MCF 10A (cell line): ENCODE measurements around the gene ANP32B. TPM values are rescaled to one million over a fixed set of nuclear protein-coding genes. Genes with fewer than 3 reads are reported as not detected.

Source experiments
- BruUV-seq: library from RNA; stranded (reverse); fragments of 400-500 nt; replicated peaks from 2 replicates; lab custom pipeline; 2021; lab: Mats Ljungman, UMichigan
- CTCF ChIA-PET: fragments of 300-600 bp; sonication (Branson Sonifier 250); formaldehyde crosslinking; extraction: SDS; loops from one replicate; lab custom pipeline; 2021; ENCODE audit warnings: antibody characterized with exemption, inconsistent platforms; lab: Yijun Ruan, JAX
- POLR2A ChIA-PET: fragments of 300-600, 350-650 bp; sonication (Branson Sonifier 250); formaldehyde crosslinking; extraction: SDS; loops from one replicate; lab custom pipeline; 2020; ENCODE audit warnings: antibody characterized with exemption, inconsistent platforms; lab: Yijun Ruan, JAX
- DNase-seq: peaks from one replicate; pipeline ENCODE4 v3.0.0-alpha.2; 2018; ENCODE audit not compliant: unreplicated experiment
- H3K27ac Mint-ChIP-seq: one replicate; pipeline ENCODE4 v1.8.0; 2022; ENCODE audit warnings: mild to moderate bottlenecking, low read depth, mixed read lengths; ENCODE audit not compliant: unreplicated experiment
- H3K27me3 Mint-ChIP-seq: one replicate; pipeline ENCODE4 v1.8.0; 2022; ENCODE audit warnings: mixed read lengths; ENCODE audit not compliant: insufficient read depth, unreplicated experiment
- H3K36me3 Mint-ChIP-seq: one replicate; pipeline ENCODE4 v1.8.0; 2022; ENCODE audit warnings: mild to moderate bottlenecking, moderate library complexity, mixed read lengths; ENCODE audit not compliant: insufficient read depth, unreplicated experiment
- H3K4me1 Mint-ChIP-seq: one replicate; pipeline ENCODE4 v1.8.0; 2022; ENCODE audit warnings: mixed read lengths; ENCODE audit not compliant: insufficient read depth, unreplicated experiment
- H3K4me3 Mint-ChIP-seq: one replicate; pipeline ENCODE4 v1.8.0; 2022; ENCODE audit warnings: mild to moderate bottlenecking, moderate library complexity, mixed read lengths; ENCODE audit not compliant: unreplicated experiment
- H3K9me3 Mint-ChIP-seq: one replicate; pipeline ENCODE4 v1.8.0; 2022; ENCODE audit warnings: mixed read lengths; ENCODE audit not compliant: unreplicated experiment
- CTCF ChIP-seq: fragments of 200-600 bp; IDR thresholded peaks from one replicate; pipeline ENCODE4 v1.8.0; 2022; ENCODE audit warnings: antibody characterized with exemption, mild to moderate bottlenecking; ENCODE audit not compliant: unreplicated experiment
- intact Hi-C: fragments of 100-400 bp; cut with micrococcal nuclease; formaldehyde crosslinking; loops from 2 replicates; pipeline ENCODE4 v1.14.1; 2022
- total RNA-seq: library from RNA; stranded (reverse); gene quantifications from 2 replicates; pipeline ENCODE4 v1.2.3, GENCODE V29; 2022

The ANP32B gene
- total RNA-seq, 1 experiment from 2014 or later: 245 TPM

- BruUV-seq: no TSS peak
These were observed 56.5 kb downstream of the ANP32B start for GRCh38 chr9:98039607-98040017.

GRCh38 chr9:98040212-98040611 is 57.1 kb downstream of the ANP32B start:
- H3K36me3 Mint-ChIP-seq: no peaks in the 10 kb centered on the region
- H3K9me3 Mint-ChIP-seq: no peaks in the 10 kb centered on the region
- H3K27ac Mint-ChIP-seq: no peak overlapping the region
- no peak for DNase-seq
- ChIA-PET CTCF (interaction anchor here (0.6 to 0.9 kb wide), 5 partner anchors 11 to 1259 kb away, joined by 3 read pairs; partner anchors contain the start of gene NANS), POLR2A (no interaction called here)
- no peak overlapping the region for H3K4me3 Mint-ChIP-seq
- intact Hi-C loops: no loop called here
- TF ChIP-seq CTCF: no peak
- BruUV-seq: no TSS peak
- peaks cover 17% of the 10 kb centered on the region for H3K4me1 Mint-ChIP-seq
- no peaks in the 10 kb centered on the region for H3K27me3 Mint-ChIP-seq

More at GRCh38 chr9:98039607-98040017, 56.5 kb downstream of the ANP32B start:
- Mint-ChIP-seq H3K4me3 (no peak overlapping the region), H3K27me3 (no peaks in the 10 kb centered on the region), H3K27ac (no peak overlapping the region), H3K4me1 (peaks cover 23% of the 10 kb centered on the region), H3K36me3 (no peaks in the 10 kb centered on the region), H3K9me3 (no peaks in the 10 kb centered on the region)
- no peak for DNase-seq
- intact Hi-C loops: no loop called here
- TF ChIP-seq CTCF: no peak
- CTCF ChIA-PET: interaction anchor here (0.6 to 0.9 kb wide), 3 partner anchors 11 to 22 kb away, joined by 3 read pairs; partner anchors contain the start of gene NANS
- POLR2A ChIA-PET: no interaction called here

- CTCF ChIA-PET: interaction anchor here (0.7 to 1.8 kb wide), 3 partner anchors 14 to 445 kb away, joined by 3 to 7 read pairs (median 4); no protein-coding TSS in a partner anchor
These were observed 60.8 kb downstream of the ANP32B start for GRCh38 chr9:98043915-98044314.

More at GRCh38 chr9:98043915-98044314, 60.8 kb downstream of the ANP32B start:
- Mint-ChIP-seq H3K27ac (no peak overlapping the region), H3K4me3 (no peak overlapping the region), H3K9me3 (no peaks in the 10 kb centered on the region), H3K4me1 (no peaks in the 10 kb centered on the region), H3K36me3 (no peaks in the 10 kb centered on the region), H3K27me3 (no peaks in the 10 kb centered on the region)
- DNase-seq: no peak
- POLR2A ChIA-PET: no interaction called here
- no TSS peak for BruUV-seq
- TF ChIP-seq CTCF: no peak
- intact Hi-C loops: no loop called here
